GM12872 (cell line): Measurements from ENCODE around the gene ZNF423.

ENCODE experiments used
- CTCF ChIP-seq: IDR thresholded peaks from 3 replicates; pipeline ENCODE4 v1.5.1; 2011; ENCODE audit warnings: low read depth, mild to moderate bottlenecking, low read length, moderate library complexity; ENCODE audit not compliant: insufficient read depth

Gene ZNF423

DNA sequence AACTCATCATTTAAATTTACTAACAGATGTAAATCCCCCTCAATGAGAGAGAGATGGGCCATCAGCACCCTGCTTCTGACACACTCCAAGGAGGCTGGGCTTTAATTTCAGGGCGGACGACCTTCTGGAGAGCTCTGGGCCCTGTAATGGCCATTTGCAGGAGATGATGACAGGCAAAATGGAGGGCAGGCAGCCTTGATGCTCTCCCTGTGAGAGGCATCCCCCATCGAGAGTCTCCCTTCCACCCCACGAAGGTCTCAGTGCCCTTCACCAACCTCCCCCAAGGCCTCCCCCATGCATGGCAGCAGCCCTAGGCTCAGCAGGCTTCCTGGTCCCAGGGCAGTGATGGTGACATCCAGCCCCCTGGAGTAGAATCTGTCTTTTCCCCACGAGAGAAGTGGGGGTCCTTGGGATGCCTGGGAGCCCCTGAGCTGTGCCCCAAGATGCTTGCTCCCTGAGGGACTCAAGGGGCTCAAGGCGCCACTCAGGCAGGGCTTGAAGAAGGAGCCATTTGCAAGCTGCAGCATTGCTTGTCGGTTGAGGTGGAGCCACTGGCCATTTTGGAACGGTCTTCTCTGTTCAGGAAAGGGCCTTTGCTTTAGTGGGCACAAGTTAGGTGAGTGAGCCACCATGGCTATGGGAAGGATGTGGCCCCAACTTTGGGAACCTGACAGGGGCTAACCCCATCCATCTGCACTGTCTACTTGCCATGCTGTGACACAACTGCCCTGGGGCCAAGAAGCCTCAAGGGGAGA is 399.7 kb downstream of the ZNF423 start:
- TF ChIP-seq CTCF = no peak

GRCh38 chr16:49455181-49455990 is 400.5 kb downstream of the ZNF423 start:
- TF ChIP-seq CTCF = no peak

DNA sequence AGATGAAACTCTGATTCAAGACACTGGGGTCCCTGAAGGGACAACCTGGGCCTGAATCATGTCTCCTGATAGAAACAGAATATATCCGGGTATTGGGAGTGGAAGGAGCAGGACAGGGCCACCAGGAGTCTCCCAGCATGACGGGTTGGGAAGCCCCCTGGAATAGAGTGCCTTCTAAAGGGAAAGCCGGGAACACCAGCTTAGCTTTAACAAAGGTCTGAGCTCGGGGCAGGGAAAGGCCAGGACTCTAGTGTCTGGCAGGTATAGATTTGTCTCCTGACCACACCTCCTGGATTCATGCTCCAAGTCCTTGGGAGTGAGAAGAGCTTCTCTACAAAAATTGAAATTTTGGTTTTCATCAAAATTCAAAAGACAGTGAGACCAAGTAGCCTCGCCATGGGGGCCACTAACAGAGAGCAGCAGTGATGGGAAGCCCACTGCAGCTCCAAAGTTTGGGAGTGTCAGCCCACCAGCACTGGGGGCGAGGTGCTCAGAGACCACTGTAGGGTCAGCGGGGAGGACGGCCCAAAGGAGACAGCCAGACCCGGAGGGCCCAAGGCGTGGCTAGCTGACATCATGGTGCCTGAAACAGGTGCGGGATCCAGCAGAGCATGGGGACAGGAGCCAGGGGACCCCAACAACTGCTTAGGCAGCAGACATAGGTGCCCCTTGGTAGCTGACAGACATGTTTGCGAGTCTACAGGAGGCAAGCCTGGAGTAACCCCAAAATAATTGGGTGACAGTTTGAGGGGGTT is 401.3 kb downstream of the ZNF423 start:
- no peak for TF ChIP-seq CTCF

DNA sequence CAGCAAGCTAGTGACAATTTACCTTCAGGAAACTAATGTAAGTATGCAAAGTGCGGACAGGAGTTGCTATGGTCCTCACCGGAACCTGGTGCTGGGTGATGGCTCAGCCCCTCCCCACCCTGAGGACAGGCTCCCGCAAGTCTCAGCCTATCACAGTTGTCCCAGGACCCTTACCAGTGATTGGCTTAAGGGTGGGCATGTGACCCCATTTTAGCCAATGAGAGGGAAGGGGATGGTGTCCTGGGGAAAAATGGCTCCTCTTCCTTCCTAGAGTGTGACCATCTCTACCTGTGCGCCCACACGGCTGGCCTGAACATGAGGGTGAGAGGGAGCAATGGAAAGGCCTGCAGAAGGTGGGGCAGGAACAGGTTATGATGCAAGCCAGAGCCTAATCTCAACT is 401.9 kb downstream of the ZNF423 start:
- TF ChIP-seq CTCF = no peak

DNA sequence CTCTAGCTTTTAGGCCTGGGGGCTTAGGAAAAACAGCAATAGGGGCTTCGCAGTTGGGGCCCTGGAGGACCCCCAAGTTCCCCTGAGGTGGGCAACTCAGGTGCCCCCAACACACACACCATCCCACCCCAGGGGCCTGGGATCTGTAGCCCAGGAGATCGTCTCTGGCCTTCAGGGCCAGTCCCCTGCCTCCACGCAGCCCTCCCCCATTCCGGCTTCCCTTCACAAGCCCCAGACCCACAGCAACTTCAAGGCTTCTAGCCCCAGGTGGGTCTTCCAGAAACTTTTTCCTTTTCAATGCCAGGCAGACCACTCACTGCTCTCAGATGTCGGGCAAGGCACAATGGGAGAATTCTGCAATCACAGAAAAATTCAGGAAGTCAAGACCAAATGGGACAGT is 402.9 kb downstream of the ZNF423 start:
- TF ChIP-seq CTCF = no peak

DNA sequence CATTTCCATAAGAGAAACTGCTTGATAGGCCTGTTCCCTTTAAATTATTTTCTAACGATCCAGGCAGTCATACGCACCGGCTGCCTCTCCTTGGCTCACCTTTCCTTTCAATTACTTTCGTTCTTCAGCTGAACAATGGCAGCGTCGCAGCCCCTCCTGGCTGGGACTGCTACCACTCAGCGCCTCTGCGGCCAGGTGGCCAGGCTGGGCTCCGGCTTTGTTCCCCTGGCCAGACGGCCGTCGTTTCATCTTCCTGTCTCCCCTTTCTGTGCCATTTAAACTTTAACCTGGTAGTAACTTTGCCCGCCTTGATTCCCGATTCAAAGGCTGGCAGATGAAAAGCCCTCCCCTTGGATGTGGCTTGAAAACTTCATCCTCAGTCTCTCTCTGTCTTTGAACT is 403.3 kb downstream of the ZNF423 start:
- TF ChIP-seq CTCF = no peak

DNA sequence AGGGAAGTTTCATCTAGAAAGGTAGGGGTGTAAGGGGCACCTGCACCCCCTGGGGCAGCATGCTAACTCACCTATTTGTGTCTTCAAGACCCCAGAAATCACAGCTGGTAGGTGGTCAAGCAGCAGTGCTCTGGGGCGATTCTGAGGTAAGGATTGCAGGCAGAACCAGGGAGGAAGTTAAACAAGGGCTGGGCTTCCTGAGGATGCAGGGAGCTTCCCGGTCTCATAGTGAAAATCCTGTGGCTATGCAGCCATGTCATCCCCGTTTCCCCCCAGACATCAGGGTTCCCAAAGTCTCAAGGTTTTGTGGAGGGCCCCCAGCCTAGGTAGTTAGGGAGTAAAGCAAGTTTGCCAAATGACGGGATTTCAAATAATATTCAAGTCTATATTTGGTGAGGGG is 403.8 kb downstream of the ZNF423 start:
- TF ChIP-seq CTCF = no peak
